HepG2 (cell line): ENCODE results near the gene RNF208. TPM values are rescaled to one million over a fixed set of nuclear protein-coding genes. Genes with fewer than 3 reads are reported as not detected.

Source experiments
- ATAC-seq: fragments of 200-7000 bp; cut with Tn5 transposase; 3 replicates; pipeline ENCODE4 v1.9.1; 2020; ENCODE audit warnings: mild to moderate bottlenecking, moderate library complexity
- BruUV-seq: library from RNA; stranded (reverse); fragments of 400-500 nt; replicated peaks from 2 replicates; lab custom pipeline; 2021; lab: Mats Ljungman, UMichigan
- CTCF ChIA-PET: fragments of 300-600 bp; formaldehyde crosslinking; extraction: SDS; loops from one replicate; lab custom pipeline; 2021; ENCODE audit warnings: low total read pairs, inconsistent platforms, low intra/inter-chr PET ratio; lab: Yijun Ruan, JAX
- POLR2A ChIA-PET: fragments of 350-600 bp; sonication (Branson Sonifier 250); formaldehyde crosslinking; loops from one replicate; lab custom pipeline; 2020; ENCODE audit warnings: antibody characterized with exemption, inconsistent platforms; lab: Yijun Ruan, JAX
- DNase-seq: peaks from one replicate; pipeline ENCODE4 v3.0.0-alpha.2; 2015; ENCODE audit warnings: low spot score
- FAIRE-seq: peaks from 3 replicates; lab custom pipeline; 2011; peaks lifted over from hg19 to GRCh38; lab: Jason Lieb, UNC
- H2AFZ ChIP-seq: one replicate; pipeline ENCODE4 v1.6.1; 2011; ENCODE audit warnings: low read length, inconsistent platforms
- H3K27ac ChIP-seq: fragments of 300-600 bp; 3 replicates; pipeline ENCODE4 v1.8.0; 2011; ENCODE audit warnings: mixed run types, mild to moderate bottlenecking, mixed read lengths, low read length, inconsistent platforms; ENCODE audit not compliant: insufficient read depth; ENCODE audit errors: extremely low read length
- H3K27me3 ChIP-seq, 2 experiments: fragments of 200-600 bp in 1 of 2; 2 replicates in 1 of 2; 3 replicates in 1 of 2; pipeline versions ENCODE4 v1.6.0 to v1.8.0; 2011; ENCODE audit warnings: low read length in 2 of 2, mild to moderate bottlenecking in 2 of 2, moderate library complexity in 2 of 2, inconsistent platforms in 1 of 2; ENCODE audit not compliant: insufficient read depth in 2 of 2, control insufficient read depth in 1 of 2
- H3K36me3 ChIP-seq, 2 experiments: fragments of 200-600 bp in 1 of 2; replicated peaks in 1 of 2; 2 replicates in 1 of 2; 3 replicates in 1 of 2; pipeline versions ENCODE4 v1.5.1 to v1.8.0; 2011; ENCODE audit warnings: low read length in 2 of 2, inconsistent platforms in 1 of 2; ENCODE audit not compliant: insufficient read depth in 2 of 2, control insufficient read depth in 1 of 2
- H3K4me1 ChIP-seq: 2 replicates; pipeline ENCODE4 v1.5.1; 2012; ENCODE audit warnings: low read length, inconsistent platforms; ENCODE audit not compliant: insufficient read depth
- H3K4me2 ChIP-seq: 2 replicates; pipeline ENCODE4 v1.6.0; 2011; ENCODE audit warnings: low read depth, low read length, inconsistent platforms
- H3K4me3 ChIP-seq, 3 experiments: fragments of 200-600 bp in 1 of 3; sonication (generic), shearing (Covaris generic) in 1 of 3; replicated peaks in 1 of 3; 2 replicates each; pipeline ENCODE4 v1.5.1; 2011 to 2016; ENCODE audit warnings: low read length in 3 of 3, inconsistent platforms in 2 of 3, low read depth in 2 of 3, mild to moderate bottlenecking in 2 of 3, control low read depth in 1 of 3, mixed read lengths in 1 of 3; ENCODE audit not compliant: insufficient read depth in 1 of 3
- H3K79me2 ChIP-seq: one replicate; pipeline ENCODE4 v1.6.1; 2011; ENCODE audit warnings: low read length, inconsistent platforms; ENCODE audit not compliant: insufficient read depth
- H3K9ac ChIP-seq: 2 replicates; pipeline ENCODE4 v1.6.0; 2011; ENCODE audit warnings: mild to moderate bottlenecking, low read depth, low read length, inconsistent platforms; ENCODE audit not compliant: insufficient read depth
- H3K9me3 ChIP-seq: 2 replicates; pipeline ENCODE4 v1.5.1; 2012; ENCODE audit warnings: mild to moderate bottlenecking, low read length
- H4K20me1 ChIP-seq: 2 replicates; pipeline ENCODE4 v1.6.0; 2011; ENCODE audit warnings: inconsistent platforms, mild to moderate bottlenecking, low read length, moderate library complexity; ENCODE audit not compliant: insufficient read depth
- AGO2 ChIP-seq: fragments of 200-400 bp; formaldehyde crosslinking; optimal IDR thresholded peaks from 2 replicates; pipeline ENCODE3; 2017; ENCODE audit warnings: mild to moderate bottlenecking, low read depth, low read length, moderate library complexity
- FOXC1 ChIP-seq: sonication (generic); formaldehyde crosslinking; IDR thresholded peaks from 2 replicates; pipeline ENCODE4 v1.8.0; 2022; ENCODE audit warnings: mild to moderate bottlenecking, missing genetic modification reagents, borderline replicate concordance
- GABPA ChIP-seq, 2 experiments: IDR thresholded peaks; 2 replicates each; pipeline ENCODE4 v1.6.1; 2011 to 2016; ENCODE audit warnings: low read depth in 2 of 2, low read length in 1 of 2, missing biosample characterization in 1 of 2, missing genetic modification characterization in 1 of 2
- MED13 ChIP-seq: sonication (generic); formaldehyde crosslinking; IDR thresholded peaks from 2 replicates; pipeline ENCODE4 v1.5.0; 2020; ENCODE audit warnings: missing genetic modification reagents
- SIX1 ChIP-seq: sonication (generic); formaldehyde crosslinking; IDR thresholded peaks from 2 replicates; pipeline ENCODE4 v1.4.0; 2020; ENCODE audit warnings: missing genetic modification reagents, borderline replicate concordance
- SIX4 ChIP-seq: sonication (generic); formaldehyde crosslinking; IDR thresholded peaks from 2 replicates; pipeline ENCODE4 v1.4.0; 2020; ENCODE audit warnings: missing genetic modification reagents
- ZNF562 ChIP-seq: sonication (generic); formaldehyde crosslinking; IDR thresholded peaks from 2 replicates; pipeline ENCODE4 v1.8.0; 2022; ENCODE audit warnings: missing genetic modification reagents, borderline replicate concordance
- ZSCAN12 ChIP-seq: sonication (generic); formaldehyde crosslinking; IDR thresholded peaks from 2 replicates; pipeline ENCODE4 v1.9.0; 2021; ENCODE audit warnings: mild to moderate bottlenecking, missing genetic modification reagents
- WGBS: methylation state at CpG from one replicate; pipeline ENCODE4 v1.1.6; 2017; ENCODE audit warnings: low lambda C conversion rate; 5-methylcytosine and 5-hydroxymethylcytosine counted together
- in situ Hi-C: cut with HindIII; loops from 2 replicates; pipeline ENCODE4 v1.10.0; 2017; ENCODE audit warnings: low pct_unique_long_range_greater_than_20kb; ENCODE audit not compliant: extremely low pct_ligation_motif_present
- intact Hi-C: fragments of 100-400 bp; cut with micrococcal nuclease; formaldehyde crosslinking; loops from one replicate; pipeline ENCODE4 v1.10.0; 2022; ENCODE audit not compliant: unreplicated experiment
- polyA plus RNA-seq, 8 experiments: library from polyadenylated mRNA; depleted of rRNA in 3 of 8; stranded (reverse) in 7 of 8; unstranded in 1 of 8; fragments of >200 nt; fragmentation: Illumina TruSeq in 4 of 8; extraction: Trizol in 4 of 8; gene quantifications; 2 replicates each; pipeline versions ENCODE4 v1.2.1 to v1.2.3, GENCODE V29; 2011 to 2016; ENCODE audit warnings: low read depth in 4 of 8, missing spikeins in 1 of 8, mixed read lengths in 1 of 8; ENCODE audit not compliant: insufficient read depth in 1 of 8
- total RNA-seq, 5 experiments: library from RNA; depleted of rRNA; stranded (reverse); fragments of >200 nt; fragmentation: Illumina TruSeq; extraction: Trizol; gene quantifications; 2 replicates each; pipeline ENCODE4 v1.2.3, GENCODE V29; 2016; ENCODE audit warnings: low read depth in 1 of 5
- TF ChIP-seq, protein P1 (sequence below): sonication (generic); formaldehyde crosslinking; IDR thresholded peaks from 2 replicates; pipeline ENCODE4 v1.9.0; 2021; ENCODE audit warnings: missing genetic modification reagents, mild to moderate bottlenecking, borderline replicate concordance
- TF ChIP-seq, protein P2 (sequence below): sonication (generic); formaldehyde crosslinking; IDR thresholded peaks from 2 replicates; pipeline ENCODE4 v1.4.0; 2020; ENCODE audit warnings: missing genetic modification reagents
- TF ChIP-seq, protein P3 (sequence below): sonication (generic); formaldehyde crosslinking; IDR thresholded peaks from 2 replicates; pipeline ENCODE4 v1.5.0; 2020; ENCODE audit warnings: missing genetic modification reagents
- TF ChIP-seq, protein P4 (sequence below): sonication (generic); formaldehyde crosslinking; conservative IDR thresholded peaks from 2 replicates; pipeline ENCODE4 v1.8.1; 2023; ENCODE audit warnings: missing genetic modification reagents

Gene RNF208
- total and polyA plus RNA-seq, 2 of the 13 experiments (the other 11 are each of a cell fraction or from before 2014, with no cell fraction given): 1.6 to 2.1 TPM

DNA sequence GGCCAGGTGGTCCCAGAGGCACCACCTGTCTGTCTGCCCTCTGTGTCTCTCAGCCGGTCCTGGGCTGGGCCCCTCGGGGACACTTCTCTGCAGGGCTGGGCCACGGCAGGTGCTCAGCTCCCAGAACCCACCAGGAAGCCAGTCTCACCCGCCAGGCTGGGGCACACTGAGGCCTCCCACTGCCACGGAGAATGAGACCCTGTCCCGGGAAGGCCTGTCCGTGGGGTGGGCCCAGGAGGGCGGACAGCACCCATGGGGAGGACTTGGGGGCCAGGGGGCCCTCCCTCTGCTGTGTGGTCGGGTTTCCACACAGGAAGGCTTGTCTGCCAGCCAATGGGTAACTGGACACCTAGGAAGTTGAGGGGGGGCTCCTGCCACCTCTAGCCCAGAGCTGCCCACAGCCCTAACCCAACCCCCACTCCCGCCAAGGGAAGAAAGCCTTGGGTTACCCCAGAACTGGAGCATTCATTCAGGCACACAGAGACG lies 14.9 kb upstream of the RNF208 start:
- H3K9ac ChIP-seq: peak overlapping the region; percentile 66
- WGBS: 20% methylated on average over 1 of the region's 11 CpGs
- peak overlapping the region; percentile 85 for H3K4me2 ChIP-seq
- H3K4me3 ChIP-seq: peak overlapping the region; percentile 47 to 81 (median 72); a peak in 5 of 6 replicates
- in situ Hi-C loops (no loop called here), intact Hi-C loops (loop anchor here (2.0 kb wide), 1 partner anchor 14 kb away; the partner anchor contains the start of gene RNF208)
- H3K27me3 ChIP-seq: no peaks in the 10 kb centered on the region
- H2AFZ ChIP-seq: no peak overlapping the region
- ChIA-PET POLR2A (interaction anchor here (0.6 to 7.4 kb wide), 20 partner anchors 10 to 181 kb away, joined by 3 to 78 read pairs (median 4); partner anchors contain the start of genes ANAPC2, CYSRT1, LRRC26 and MAN1B1), CTCF (interaction anchor here (1.0 to 2.6 kb wide), 6 partner anchors 9 to 118 kb away, joined by 3 to 19 read pairs (median 3); partner anchors contain the start of genes ANAPC2 and SSNA1)
- TF ChIP-seq, protein P1, sequence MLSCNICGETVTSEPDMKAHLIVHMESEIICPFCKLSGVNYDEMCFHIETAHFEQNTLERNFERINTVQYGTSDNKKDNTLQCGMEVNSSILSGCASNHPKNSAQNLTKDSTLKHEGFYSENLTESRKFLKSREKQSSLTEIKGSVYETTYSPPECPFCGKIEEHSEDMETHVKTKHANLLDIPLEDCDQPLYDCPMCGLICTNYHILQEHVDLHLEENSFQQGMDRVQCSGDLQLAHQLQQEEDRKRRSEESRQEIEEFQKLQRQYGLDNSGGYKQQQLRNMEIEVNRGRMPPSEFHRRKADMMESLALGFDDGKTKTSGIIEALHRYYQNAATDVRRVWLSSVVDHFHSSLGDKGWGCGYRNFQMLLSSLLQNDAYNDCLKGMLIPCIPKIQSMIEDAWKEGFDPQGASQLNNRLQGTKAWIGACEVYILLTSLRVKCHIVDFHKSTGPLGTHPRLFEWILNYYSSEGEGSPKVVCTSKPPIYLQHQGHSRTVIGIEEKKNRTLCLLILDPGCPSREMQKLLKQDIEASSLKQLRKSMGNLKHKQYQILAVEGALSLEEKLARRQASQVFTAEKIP: no peak
- TF ChIP-seq MED13 (no peak), AGO2 (peak; percentile 13), SIX4 (CRISPR knock-in tag) (peak; percentile 53; the same call in 1 of the 2 replicates), ZSCAN12 (CRISPR knock-in tag) (0 out of 2 replicates have a peak, but pooled peaks have one; percentile 48), GABPA (IDR thresholded peaks at IDR 0.05; ENCODE audit: low read depth, low read length) (no peak), GABPA (CRISPR knock-in tag; IDR thresholded peaks at IDR 0.05; ENCODE audit: low read depth) (no peak), SIX1 (0 out of 2 replicates have a peak, but pooled peaks have one; percentile 33), ZNF562 (no peak), FOXC1 (0 out of 2 replicates have a peak, but pooled peaks have one; percentile 4)
- TF ChIP-seq, protein P2, sequence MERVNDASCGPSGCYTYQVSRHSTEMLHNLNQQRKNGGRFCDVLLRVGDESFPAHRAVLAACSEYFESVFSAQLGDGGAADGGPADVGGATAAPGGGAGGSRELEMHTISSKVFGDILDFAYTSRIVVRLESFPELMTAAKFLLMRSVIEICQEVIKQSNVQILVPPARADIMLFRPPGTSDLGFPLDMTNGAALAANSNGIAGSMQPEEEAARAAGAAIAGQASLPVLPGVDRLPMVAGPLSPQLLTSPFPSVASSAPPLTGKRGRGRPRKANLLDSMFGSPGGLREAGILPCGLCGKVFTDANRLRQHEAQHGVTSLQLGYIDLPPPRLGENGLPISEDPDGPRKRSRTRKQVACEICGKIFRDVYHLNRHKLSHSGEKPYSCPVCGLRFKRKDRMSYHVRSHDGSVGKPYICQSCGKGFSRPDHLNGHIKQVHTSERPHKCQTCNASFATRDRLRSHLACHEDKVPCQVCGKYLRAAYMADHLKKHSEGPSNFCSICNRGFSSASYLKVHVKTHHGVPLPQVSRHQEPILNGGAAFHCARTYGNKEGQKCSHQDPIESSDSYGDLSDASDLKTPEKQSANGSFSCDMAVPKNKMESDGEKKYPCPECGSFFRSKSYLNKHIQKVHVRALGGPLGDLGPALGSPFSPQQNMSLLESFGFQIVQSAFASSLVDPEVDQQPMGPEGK (CRISPR knock-in tag): peak; percentile 29; the same call in 1 of the 2 replicates
- TF ChIP-seq, protein P3, sequence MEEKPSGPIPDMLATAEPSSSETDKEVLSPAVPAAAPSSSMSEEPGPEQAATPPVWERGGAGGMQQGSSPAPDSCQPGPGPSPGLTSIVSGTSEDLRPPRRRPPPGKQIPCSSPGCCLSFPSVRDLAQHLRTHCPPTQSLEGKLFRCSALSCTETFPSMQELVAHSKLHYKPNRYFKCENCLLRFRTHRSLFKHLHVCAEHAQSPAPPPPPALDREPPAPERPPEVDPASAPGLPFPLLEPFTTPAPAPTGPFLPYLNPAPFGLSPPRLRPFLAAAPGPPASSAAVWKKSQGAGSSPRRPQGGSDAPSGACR: peak; percentile 41; the same call in 1 of the 2 replicates
- TF ChIP-seq, protein P4, sequence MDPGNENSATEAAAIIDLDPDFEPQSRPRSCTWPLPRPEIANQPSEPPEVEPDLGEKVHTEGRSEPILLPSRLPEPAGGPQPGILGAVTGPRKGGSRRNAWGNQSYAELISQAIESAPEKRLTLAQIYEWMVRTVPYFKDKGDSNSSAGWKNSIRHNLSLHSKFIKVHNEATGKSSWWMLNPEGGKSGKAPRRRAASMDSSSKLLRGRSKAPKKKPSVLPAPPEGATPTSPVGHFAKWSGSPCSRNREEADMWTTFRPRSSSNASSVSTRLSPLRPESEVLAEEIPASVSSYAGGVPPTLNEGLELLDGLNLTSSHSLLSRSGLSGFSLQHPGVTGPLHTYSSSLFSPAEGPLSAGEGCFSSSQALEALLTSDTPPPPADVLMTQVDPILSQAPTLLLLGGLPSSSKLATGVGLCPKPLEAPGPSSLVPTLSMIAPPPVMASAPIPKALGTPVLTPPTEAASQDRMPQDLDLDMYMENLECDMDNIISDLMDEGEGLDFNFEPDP (CRISPR knock-in tag): 0 out of 2 replicates have a peak, but pooled peaks have one; percentile 27
- H3K4me1 ChIP-seq: peaks cover 49% of the 10 kb centered on the region
- BruUV-seq: no TSS peak
- peaks cover 0 to 2% of the 10 kb centered on the region in 2 experiments; a peak in 1 of 5 replicates for H3K36me3 ChIP-seq
- ATAC-seq (no peak), FAIRE-seq (no peak), DNase-seq (no peak)
- H3K27ac ChIP-seq: peak overlapping the region; percentile 30
- peaks cover 4% of the 10 kb centered on the region for H4K20me1 ChIP-seq
- H3K9me3 ChIP-seq: no peaks in the 10 kb centered on the region
- H3K79me2 ChIP-seq: peaks cover 20% of the 10 kb centered on the region
